Activated CD8-positive, alpha-beta memory T cell treated with anti-CD3 and anti-CD28 coated beads, Interleukin-2, amount 10 ng/mL, durations not matched to agents 7 days and 5 days (primary cell): ENCODE results near the gene CCDC146. TPM values are rescaled to one million over a fixed set of nuclear protein-coding genes. Genes with fewer than 3 reads are reported as not detected.
"Not testable (repeated sequence)": the region's sequence is repeated elsewhere in the genome, so short reads cannot be mapped to it uniquely, and the experiment has no call there.

ENCODE experiments used
- ATAC-seq: fragments of 150-1000 bp; cut with Tn5 transposase; one replicate; pipeline ENCODE4 v1.10.0; 2021; ENCODE audit warnings: moderate library complexity
- CTCF ChIA-PET: fragments of 350-600 bp; sonication (Branson Sonifier 250); formaldehyde crosslinking; loops from one replicate; lab custom pipeline; 2021; ENCODE audit warnings: antibody characterized with exemption; lab: Charles Lee
- DNase-seq: peaks from one replicate; pipeline ENCODE4 v3.0.0-alpha.2; 2020
- H3K27ac Mint-ChIP-seq: one replicate; pipeline ENCODE4 v1.8.0; 2021; ENCODE audit warnings: mild to moderate bottlenecking, mixed read lengths
- H3K27me3 Mint-ChIP-seq: one replicate; pipeline ENCODE4 v1.8.0; 2021; ENCODE audit warnings: mixed read lengths
- H3K36me3 Mint-ChIP-seq: one replicate; pipeline ENCODE4 v1.8.0; 2021; ENCODE audit warnings: mild to moderate bottlenecking, mixed read lengths
- H3K4me1 Mint-ChIP-seq: one replicate; pipeline ENCODE4 v1.8.0; 2021; ENCODE audit warnings: mixed read lengths
- H3K4me3 Mint-ChIP-seq: one replicate; pipeline ENCODE4 v1.8.0; 2021; ENCODE audit warnings: mild to moderate bottlenecking, moderate library complexity, mixed read lengths
- H3K9me3 Mint-ChIP-seq: one replicate; pipeline ENCODE4 v1.8.0; 2022; ENCODE audit warnings: low read depth, mixed read lengths
- total RNA-seq, 2 experiments: library from RNA; stranded (reverse); gene quantifications; one replicate each; pipeline ENCODE4 v1.2.3, GENCODE V29; 2021

The CCDC146 gene
- total RNA-seq, 2 experiments from 2014 or later = 8.3 to 9.0 TPM

DNA sequence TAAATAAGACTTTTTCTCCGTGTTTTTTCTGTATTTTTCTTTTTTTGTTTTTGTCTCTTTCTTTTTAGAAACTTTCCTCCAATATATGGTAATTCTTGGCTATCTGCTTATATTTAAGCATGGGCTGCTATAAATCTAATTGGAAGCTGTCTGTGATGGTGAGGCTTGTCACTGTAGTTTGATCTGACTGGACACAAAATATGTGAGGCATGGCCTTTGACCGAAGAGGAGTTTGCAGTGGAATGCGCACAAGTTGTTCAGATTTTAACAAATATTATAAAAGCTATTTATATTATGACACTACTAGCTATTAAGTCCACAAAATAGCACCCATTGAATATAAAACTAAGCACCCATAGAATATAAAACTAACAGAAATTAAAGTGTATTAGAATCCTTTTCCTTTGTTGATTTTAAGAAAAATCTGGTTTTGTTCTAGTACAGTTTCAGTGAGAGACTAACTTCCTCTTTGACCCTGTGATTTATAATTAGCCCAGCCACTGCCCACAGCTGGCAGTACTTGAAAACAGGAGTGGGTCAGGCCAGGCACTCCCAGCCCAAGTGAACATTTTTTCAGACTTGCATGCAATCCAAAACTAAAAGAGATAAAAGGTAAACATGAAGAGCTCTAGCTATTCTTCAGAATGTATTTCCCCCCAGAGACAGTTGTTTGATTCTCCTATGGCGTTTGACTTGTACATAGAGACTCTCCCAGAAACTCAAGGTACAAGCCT lies 147.1 kb downstream of the CCDC146 start:
- H3K4me1 Mint-ChIP-seq = peaks cover 31% of the 10 kb centered on the region
- H3K27me3 Mint-ChIP-seq = no peaks in the 10 kb centered on the region
- no peak overlapping the region for H3K4me3 Mint-ChIP-seq
- DNase-seq (no peak), ATAC-seq (no peak)
- CTCF ChIA-PET = interaction anchor here (2.9 kb wide), 1 partner anchor 23 kb away, joined by 10 read pairs; no protein-coding TSS in a partner anchor
- peaks cover 18% of the 10 kb centered on the region for H3K36me3 Mint-ChIP-seq
- no peak overlapping the region for H3K27ac Mint-ChIP-seq
- no peaks in the 10 kb centered on the region for H3K9me3 Mint-ChIP-seq

DNA sequence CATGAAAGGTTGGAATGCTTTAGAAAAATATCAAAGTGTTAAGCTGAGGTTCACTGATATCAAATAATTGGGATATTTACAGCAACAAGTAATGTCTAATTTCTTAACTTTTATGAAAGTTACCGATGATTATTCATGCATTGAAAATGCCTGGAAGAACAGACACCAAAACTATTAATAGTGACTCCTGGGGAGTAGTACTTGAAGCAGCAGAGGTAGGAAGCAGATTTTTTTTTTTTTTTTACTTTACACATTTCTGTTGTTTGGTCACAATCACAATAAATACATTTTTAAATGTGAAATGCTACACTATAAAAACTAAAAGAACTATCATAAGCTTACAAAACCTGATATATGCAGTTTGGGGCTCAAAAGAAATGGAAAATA lies 147.7 kb downstream of the CCDC146 start:
- CTCF ChIA-PET = interaction anchor here (0.7 to 2.9 kb wide), 2 partner anchors 12 to 23 kb away, joined by 3 to 10 read pairs; no protein-coding TSS in a partner anchor
- Mint-ChIP-seq H3K4me1 (peaks cover 31% of the 10 kb centered on the region), H3K9me3 (no peaks in the 10 kb centered on the region), H3K4me3 (no peak overlapping the region), H3K27ac (no peak overlapping the region), H3K36me3 (peaks cover 19% of the 10 kb centered on the region), H3K27me3 (no peaks in the 10 kb centered on the region)
- DNase-seq = no peak
- no peak for ATAC-seq

DNA sequence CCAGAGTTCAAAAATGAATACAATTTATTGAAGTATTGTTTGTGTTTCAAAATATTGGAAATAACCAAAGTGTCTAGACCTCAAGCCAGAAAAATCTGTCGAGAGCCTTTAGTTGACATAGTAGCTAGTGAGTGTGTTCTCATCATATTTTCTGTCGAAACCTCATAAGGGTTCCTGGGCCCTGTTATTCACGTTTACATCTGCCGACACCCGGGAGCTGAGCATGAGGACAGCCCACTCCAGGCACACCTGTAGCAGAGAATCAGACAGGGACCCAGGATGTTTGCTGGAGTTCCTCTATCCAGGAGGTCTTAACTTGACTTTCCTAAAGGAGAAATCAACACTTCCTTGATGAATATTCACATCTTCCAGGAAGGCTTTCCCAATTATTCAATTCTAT lies 149.4 kb downstream of the CCDC146 start:
- no peaks in the 10 kb centered on the region for H3K9me3 Mint-ChIP-seq
- peaks cover 30% of the 10 kb centered on the region for H3K4me1 Mint-ChIP-seq
- no peaks in the 10 kb centered on the region for H3K27me3 Mint-ChIP-seq
- no peak overlapping the region for H3K4me3 Mint-ChIP-seq
- CTCF ChIA-PET = interaction anchor here (2.9 kb wide), 1 partner anchor 25 kb away, joined by 10 read pairs; no protein-coding TSS in a partner anchor
- DNase-seq (no peak), ATAC-seq (no peak)
- peaks cover 24% of the 10 kb centered on the region for H3K36me3 Mint-ChIP-seq
- no peak overlapping the region for H3K27ac Mint-ChIP-seq

DNA sequence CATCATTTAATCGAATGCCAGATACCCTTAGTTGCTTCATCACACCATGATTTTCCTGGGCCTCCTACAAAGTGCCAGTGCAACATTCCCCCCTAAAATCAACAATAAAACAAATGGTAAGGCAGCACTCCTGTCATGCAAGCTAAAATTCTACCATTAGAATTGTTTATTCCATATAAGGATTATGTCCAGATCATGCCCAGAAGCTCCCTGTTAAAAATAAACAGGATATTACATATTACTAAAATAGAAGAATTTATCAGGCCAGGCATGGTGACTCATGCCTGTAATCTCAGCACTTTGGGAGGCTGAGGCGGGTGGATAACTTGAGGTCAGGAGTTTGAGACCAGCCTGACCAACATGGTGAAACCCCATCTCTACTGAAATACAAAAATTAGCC lies 153.2 kb downstream of the CCDC146 start:
- not testable (repeated sequence) for H3K9me3 Mint-ChIP-seq, H3K27ac Mint-ChIP-seq, DNase-seq, H3K4me3 Mint-ChIP-seq, ATAC-seq, H3K27me3 Mint-ChIP-seq
- Mint-ChIP-seq H3K36me3 (peaks cover 13% of the 10 kb centered on the region), H3K4me1 (peaks cover 13% of the 10 kb centered on the region)
- CTCF ChIA-PET = interaction anchor here (1.5 to 1.7 kb wide), 2 partner anchors 28 to 56 kb away, joined by 4 to 6 read pairs; no protein-coding TSS in a partner anchor

DNA sequence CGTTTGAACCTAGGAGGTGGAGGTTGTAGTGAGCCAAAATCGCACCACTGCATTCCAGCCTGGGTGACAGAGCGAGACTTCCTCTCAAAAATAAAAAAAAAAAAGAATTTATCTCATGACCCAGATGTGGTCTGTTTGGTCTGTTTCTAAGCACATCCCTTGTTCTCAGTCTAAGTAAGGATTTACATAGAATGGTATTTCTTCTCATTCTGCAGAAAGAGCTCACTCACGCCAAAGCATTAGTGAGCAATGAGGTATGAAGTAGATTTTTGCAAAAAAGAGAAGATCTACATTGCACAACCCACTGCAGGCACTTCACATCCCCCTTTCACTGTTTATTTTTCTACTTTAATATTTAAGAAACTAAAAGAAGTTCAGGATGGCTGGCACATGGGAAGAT lies 153.7 kb downstream of the CCDC146 start:
- Mint-ChIP-seq H3K9me3 (no peaks in the 10 kb centered on the region), H3K27ac (no peak overlapping the region), H3K27me3 (no peaks in the 10 kb centered on the region), H3K36me3 (peaks cover 13% of the 10 kb centered on the region), H3K4me1 (peaks cover 13% of the 10 kb centered on the region), H3K4me3 (no peak overlapping the region)
- peak; percentile 23 for ATAC-seq
- CTCF ChIA-PET = interaction anchor here (1.5 to 1.7 kb wide), 2 partner anchors 29 to 56 kb away, joined by 4 to 6 read pairs; no protein-coding TSS in a partner anchor
- DNase-seq = no peak

DNA sequence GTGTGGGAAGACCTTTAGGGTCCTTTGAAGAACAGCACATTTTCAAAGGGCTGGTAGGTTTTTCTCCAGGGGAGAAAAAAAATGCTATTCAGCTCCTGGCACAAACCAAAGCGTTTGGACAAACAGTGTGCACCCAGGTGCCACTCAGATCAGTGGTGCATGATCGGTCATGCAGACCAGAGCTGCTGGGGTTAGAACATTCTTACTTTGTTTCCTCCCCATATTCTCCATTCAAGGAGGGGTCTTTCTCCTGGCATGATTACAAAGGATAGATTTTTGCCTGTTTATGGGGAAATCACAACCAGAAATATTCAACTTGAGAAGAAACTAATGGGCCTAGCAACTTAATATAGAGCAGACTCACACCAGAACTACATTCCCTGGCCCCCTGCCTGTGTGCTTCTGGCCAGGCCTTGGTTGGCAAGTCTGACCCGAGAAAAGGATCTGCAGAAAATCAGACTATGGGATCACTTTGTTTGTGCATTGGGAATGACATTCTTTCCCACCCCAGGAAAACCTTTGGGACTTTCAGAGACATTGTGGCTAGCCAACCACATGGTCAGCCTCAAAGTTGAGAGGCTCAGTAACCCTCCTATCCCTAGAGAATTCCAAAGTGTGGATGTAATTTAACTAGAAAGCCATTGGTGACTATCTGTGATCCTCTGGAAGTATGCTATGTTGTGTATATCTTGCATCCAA lies 159.5 kb downstream of the CCDC146 start:
- H3K27ac Mint-ChIP-seq = no peak overlapping the region
- no peaks in the 10 kb centered on the region for H3K27me3 Mint-ChIP-seq
- H3K4me1 Mint-ChIP-seq = no peaks in the 10 kb centered on the region
- H3K4me3 Mint-ChIP-seq = no peak overlapping the region
- DNase-seq = no peak
- peaks cover 4% of the 10 kb centered on the region for H3K36me3 Mint-ChIP-seq
- no peak for ATAC-seq
- CTCF ChIA-PET = no interaction called here
- peaks cover 2% of the 10 kb centered on the region for H3K9me3 Mint-ChIP-seq

DNA sequence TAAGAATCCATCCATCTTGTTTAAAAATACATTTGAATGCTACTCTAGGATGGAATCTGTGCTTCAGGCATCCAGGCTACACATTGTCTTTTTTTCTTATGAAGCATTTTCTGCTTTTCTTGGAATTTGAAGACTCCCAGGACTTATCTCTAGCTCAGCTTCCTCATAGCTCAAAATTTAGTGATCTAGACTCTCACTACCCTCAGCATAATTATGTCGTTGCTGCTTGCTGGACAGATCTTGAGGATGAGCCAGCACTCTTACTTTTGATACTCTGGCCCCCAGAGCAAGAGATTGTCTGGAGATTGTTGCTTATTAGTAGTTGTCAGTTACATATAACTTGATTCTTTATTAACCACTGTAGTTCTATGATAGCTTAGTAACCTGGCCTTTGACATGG lies 160.5 kb downstream of the CCDC146 start:
- ATAC-seq = no peak
- H3K9me3 Mint-ChIP-seq = peaks cover 2% of the 10 kb centered on the region
- H3K4me3 Mint-ChIP-seq = no peak overlapping the region
- peaks cover 6% of the 10 kb centered on the region for H3K36me3 Mint-ChIP-seq
- CTCF ChIA-PET = no interaction called here
- H3K4me1 Mint-ChIP-seq = no peaks in the 10 kb centered on the region
- no peak overlapping the region for H3K27ac Mint-ChIP-seq
- no peak for DNase-seq
- no peaks in the 10 kb centered on the region for H3K27me3 Mint-ChIP-seq

DNA sequence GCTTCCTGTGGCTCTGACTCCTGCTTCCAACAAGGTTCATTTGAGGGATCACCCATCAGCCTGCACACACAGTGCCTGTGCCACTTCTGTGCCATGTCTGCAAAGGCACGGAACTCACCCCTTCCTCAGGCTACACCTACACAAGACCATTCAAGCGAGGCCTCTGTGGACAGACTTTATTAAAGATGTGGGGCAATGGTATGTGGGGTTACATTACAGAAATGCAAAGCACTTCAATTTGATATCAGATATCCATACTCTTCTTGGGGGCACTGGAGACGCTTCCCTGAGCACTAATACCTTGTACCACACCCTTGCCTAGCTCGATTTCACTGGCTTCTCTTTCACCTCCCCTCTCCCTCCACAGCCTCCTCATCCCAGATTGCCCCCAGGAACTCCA lies 161.6 kb downstream of the CCDC146 start:
- Mint-ChIP-seq H3K36me3 (peaks cover 4% of the 10 kb centered on the region), H3K4me1 (no peaks in the 10 kb centered on the region), H3K9me3 (peaks cover 2% of the 10 kb centered on the region), H3K27me3 (no peaks in the 10 kb centered on the region), H3K4me3 (no peak overlapping the region), H3K27ac (no peak overlapping the region)
- DNase-seq (no peak), ATAC-seq (no peak)
- CTCF ChIA-PET = no interaction called here

DNA sequence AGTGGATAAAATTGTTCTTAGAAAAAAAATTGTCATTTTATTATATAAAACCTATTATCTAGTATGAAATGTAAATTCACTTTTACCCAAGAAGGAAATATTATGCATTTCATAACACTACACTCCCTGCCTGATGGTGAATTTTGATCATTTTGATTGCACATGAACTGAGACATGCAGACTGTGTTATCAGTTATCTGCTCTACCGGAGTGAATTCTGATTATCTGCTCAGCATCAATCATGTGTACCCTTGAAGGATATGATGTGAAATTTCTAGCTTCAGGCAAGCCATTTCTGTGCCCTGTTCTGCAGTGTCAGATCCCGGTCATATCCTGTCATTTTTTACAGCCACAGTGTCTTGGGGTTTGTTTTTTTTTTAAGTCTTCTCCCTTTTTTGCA lies 162.2 kb downstream of the CCDC146 start:
- Mint-ChIP-seq H3K4me1 (no peaks in the 10 kb centered on the region), H3K27ac (no peak overlapping the region), H3K36me3 (peaks cover 7% of the 10 kb centered on the region)

DNA sequence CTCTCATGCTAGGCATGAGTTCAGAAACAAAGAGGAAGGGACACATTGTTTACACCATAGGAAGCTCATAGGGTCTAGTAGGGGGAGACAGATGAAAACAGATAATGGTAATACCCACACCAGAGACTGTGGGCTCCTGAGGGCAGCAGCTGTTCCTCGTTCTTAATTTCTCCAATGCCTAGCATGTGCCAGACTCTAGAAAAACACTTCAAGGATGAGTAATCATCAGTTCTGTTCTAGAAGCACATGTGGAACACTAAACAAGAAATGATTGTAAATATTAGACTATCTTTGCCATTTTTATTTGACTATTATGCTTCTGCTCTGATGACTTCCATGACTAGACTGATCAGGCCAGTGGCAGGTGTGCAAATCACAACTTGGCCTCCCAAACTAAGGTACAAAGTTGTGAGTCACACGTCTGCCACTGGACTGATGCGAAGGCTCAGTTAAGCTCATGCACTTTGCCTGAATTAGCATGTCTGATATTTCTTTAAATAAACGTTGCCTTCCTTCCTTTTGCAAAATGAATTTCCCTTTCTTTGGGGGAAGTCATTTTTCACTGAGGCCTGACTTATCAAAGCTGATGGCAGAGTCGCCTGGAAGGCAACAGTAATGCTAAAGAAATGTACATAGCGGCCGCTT lies 166.4 kb downstream of the CCDC146 start:
- no peak for ATAC-seq
- peaks cover 7% of the 10 kb centered on the region for H3K36me3 Mint-ChIP-seq
- no peaks in the 10 kb centered on the region for H3K4me1 Mint-ChIP-seq
- DNase-seq = no peak
- H3K27ac Mint-ChIP-seq = no peak overlapping the region
- CTCF ChIA-PET = no interaction called here
- peaks cover 2% of the 10 kb centered on the region for H3K9me3 Mint-ChIP-seq
- no peaks in the 10 kb centered on the region for H3K27me3 Mint-ChIP-seq
- no peak overlapping the region for H3K4me3 Mint-ChIP-seq

More for the DNA sequence above, 162.2 kb downstream of the CCDC146 start:
- no peaks in the 10 kb centered on the region for H3K27me3 Mint-ChIP-seq
- CTCF ChIA-PET = no interaction called here
- H3K4me3 Mint-ChIP-seq = no peak overlapping the region
- no peak for DNase-seq
- H3K9me3 Mint-ChIP-seq = peaks cover 2% of the 10 kb centered on the region
- no peak for ATAC-seq

DNA sequence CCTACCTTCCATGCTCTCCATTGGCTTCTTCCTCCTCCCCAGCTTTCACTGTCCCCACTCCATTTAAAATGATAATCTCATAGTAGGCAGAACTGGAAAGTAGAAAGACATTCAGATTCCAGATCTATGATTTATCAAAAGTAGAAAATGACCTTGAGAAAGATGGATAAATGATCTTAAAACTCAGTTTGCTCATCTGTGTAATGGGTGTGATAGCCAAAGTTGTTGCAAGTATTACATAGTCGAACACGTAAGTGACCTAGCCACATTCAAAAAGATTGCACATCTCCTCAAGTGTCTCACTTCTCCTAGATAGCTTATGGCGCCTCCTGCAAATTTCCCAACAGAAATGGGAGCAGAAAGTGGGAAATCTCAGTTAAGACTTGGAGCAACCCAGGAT lies 167.0 kb downstream of the CCDC146 start:
- CTCF ChIA-PET = no interaction called here

DNA sequence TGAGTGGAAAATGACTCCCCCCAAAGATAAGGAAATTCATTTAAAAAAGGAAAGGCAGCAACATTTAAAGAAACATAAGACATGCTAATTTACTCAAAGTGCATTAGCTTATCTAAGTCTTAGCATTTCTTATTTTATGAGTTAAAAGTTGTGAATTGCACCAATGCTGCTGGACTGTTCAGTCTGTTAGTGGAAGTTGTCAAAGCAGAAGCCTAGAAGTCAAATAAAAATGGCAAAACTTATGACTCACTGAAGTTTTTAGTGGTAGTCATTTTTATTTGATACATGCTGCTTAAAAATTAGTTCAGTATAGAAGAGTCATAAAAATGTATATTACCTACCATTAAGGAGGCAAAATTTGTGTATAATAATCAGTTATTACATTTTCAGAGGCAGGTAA lies 168.0 kb downstream of the CCDC146 start:
- Mint-ChIP-seq H3K9me3 (peaks cover 2% of the 10 kb centered on the region), H3K4me3 (no peak overlapping the region), H3K4me1 (no peaks in the 10 kb centered on the region), H3K36me3 (peaks cover 7% of the 10 kb centered on the region), H3K27ac (no peak overlapping the region), H3K27me3 (no peaks in the 10 kb centered on the region)
- DNase-seq = no peak
- CTCF ChIA-PET = no interaction called here
- ATAC-seq = no peak

More for the DNA sequence above, 167.0 kb downstream of the CCDC146 start:
- Mint-ChIP-seq H3K4me1 (no peaks in the 10 kb centered on the region), H3K27ac (no peak overlapping the region), H3K9me3 (peaks cover 2% of the 10 kb centered on the region), H3K36me3 (peaks cover 7% of the 10 kb centered on the region), H3K27me3 (no peaks in the 10 kb centered on the region), H3K4me3 (no peak overlapping the region)
- ATAC-seq = no peak
- DNase-seq = no peak

DNA sequence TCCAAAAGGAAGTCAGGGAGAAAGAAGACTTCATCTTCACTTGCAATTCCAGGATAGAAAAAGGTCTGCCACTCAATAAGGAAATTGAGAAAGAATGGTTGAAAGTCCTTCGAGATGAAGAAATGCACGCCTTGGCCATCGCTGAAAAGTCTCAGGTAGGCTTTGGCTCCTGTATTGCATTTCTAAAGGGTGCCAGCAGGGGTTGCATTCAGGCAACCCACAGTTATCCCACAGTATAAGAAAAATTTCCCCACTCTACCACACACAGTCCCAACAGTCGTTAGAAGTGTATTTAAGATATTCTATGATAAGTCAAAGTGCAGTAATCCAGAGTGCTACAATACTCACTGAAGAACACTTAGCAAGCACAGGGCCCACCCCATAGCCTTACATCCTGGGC lies 170.6 kb downstream of the CCDC146 start:
- no peak overlapping the region for H3K27ac Mint-ChIP-seq
- ATAC-seq (no peak), DNase-seq (no peak)
- no peaks in the 10 kb centered on the region for H3K9me3 Mint-ChIP-seq
- no peak overlapping the region for H3K4me3 Mint-ChIP-seq
- H3K27me3 Mint-ChIP-seq = no peaks in the 10 kb centered on the region
- CTCF ChIA-PET = no interaction called here
- peaks cover 9% of the 10 kb centered on the region for H3K36me3 Mint-ChIP-seq
- no peaks in the 10 kb centered on the region for H3K4me1 Mint-ChIP-seq
